CD4-positive, alpha-beta T cell (primary cell): ENCODE measurements around the gene INPP5F. TPM values are rescaled to one million over a fixed set of nuclear protein-coding genes. Genes with fewer than 3 reads are reported as not detected.
A peak's percentile ranks its signal among the peaks of the same experiment; 100 is the strongest.

ENCODE experiments used
- ATAC-seq: fragments of 200-7000 bp; cut with Tn5 transposase; one replicate; pipeline ENCODE4 v1.10.0; 2022; ENCODE audit warnings: mild to moderate bottlenecking; ENCODE audit not compliant: poor library complexity
- CTCF ChIA-PET: fragments of 350-600 bp; sonication (Branson Sonifier 250); formaldehyde crosslinking; loops from one replicate; lab custom pipeline; 2021; ENCODE audit warnings: antibody characterized with exemption, inconsistent platforms; lab: Charles Lee
- POLR2A ChIA-PET: fragments of 350-600 bp; sonication (Branson Sonifier 250); formaldehyde crosslinking; loops from one replicate; lab custom pipeline; 2021; ENCODE audit warnings: antibody characterized with exemption, inconsistent platforms; lab: Charles Lee
- DNase-seq, 14 experiments: peaks; one replicate each; pipeline ENCODE4 v3.0.0-alpha.2; 2013 to 2020; ENCODE audit warnings: mixed read lengths in 2 of 14
- H3K27ac ChIP-seq, 2 donors: one replicate each; pipeline versions ENCODE4 v1.5.1 to v1.7.0; 2013; ENCODE audit warnings: low read length in 2 of 2, low read depth in 1 of 2, mild to moderate bottlenecking in 1 of 2
- H3K27me3 ChIP-seq, 2 experiments: 1 replicate in 1 of 2; 2 replicates in 1 of 2; pipeline versions ENCODE4 v1.6.1 to v1.7.0; 2013; ENCODE audit warnings: low read length in 2 of 2, control low read depth in 1 of 2, mild to moderate bottlenecking in 1 of 2, moderate library complexity in 1 of 2; ENCODE audit not compliant: insufficient read depth in 2 of 2, control insufficient read depth in 1 of 2
- H3K36me3 ChIP-seq: one replicate; pipeline ENCODE4 v1.6.1; 2013; ENCODE audit warnings: low read length, control low read depth; ENCODE audit not compliant: insufficient read depth
- H3K4me1 ChIP-seq: one replicate; pipeline ENCODE4 v1.6.1; 2013; ENCODE audit warnings: low read length, control low read depth; ENCODE audit not compliant: insufficient read depth
- H3K4me3 ChIP-seq: one replicate; pipeline ENCODE4 v1.5.1; 2013; ENCODE audit warnings: mild to moderate bottlenecking, low read length, moderate library complexity
- H3K9me3 ChIP-seq, 2 experiments: 1 replicate in 1 of 2; 2 replicates in 1 of 2; pipeline versions ENCODE4 v1.6.1 to v1.7.0; 2013; ENCODE audit warnings: low read length in 2 of 2, mild to moderate bottlenecking in 2 of 2, control low read depth in 1 of 2, moderate library complexity in 1 of 2; ENCODE audit not compliant: control insufficient read depth in 1 of 2, insufficient read depth in 1 of 2
- H3K27ac Mint-ChIP-seq: one replicate; pipeline ENCODE4 v1.8.0; 2020; ENCODE audit warnings: mixed read lengths
- H3K27me3 Mint-ChIP-seq: one replicate; pipeline ENCODE4 v1.8.0; 2021; ENCODE audit warnings: mixed read lengths
- H3K36me3 Mint-ChIP-seq: one replicate; pipeline ENCODE4 v1.8.0; 2021; ENCODE audit warnings: low read depth, mixed read lengths
- H3K4me1 Mint-ChIP-seq: one replicate; pipeline ENCODE4 v1.8.0; 2021; ENCODE audit warnings: low read depth, mixed read lengths
- H3K4me3 Mint-ChIP-seq: one replicate; pipeline ENCODE4 v1.8.0; 2020; ENCODE audit warnings: mild to moderate bottlenecking, mixed read lengths
- H3K9me3 Mint-ChIP-seq: one replicate; pipeline ENCODE4 v1.8.0; 2020; ENCODE audit warnings: mixed read lengths
- CTCF ChIP-seq: fragments of 200-600 bp; IDR thresholded peaks from one replicate; pipeline ENCODE4 v1.8.0; 2022; ENCODE audit warnings: antibody characterized with exemption, mild to moderate bottlenecking
- intact Hi-C, 2 experiments: fragments of 100-400 bp; cut with DNase I in 1 of 2; cut with micrococcal nuclease in 1 of 2; formaldehyde crosslinking; loops; one replicate each; pipeline versions ENCODE4 v1.15.1 to v1.9.0; 2023 to 2025; cut with DNase I, micrococcal nuclease
- total RNA-seq, 174 experiments: library from RNA in 2 of 174; stranded (reverse) in 2 of 174; gene quantifications; one replicate each; pipeline ENCODE4 v1.2.3 and lab custom pipeline; 2021 to 2026

The INPP5F gene
- total RNA-seq, 2 experiments from 2014 or later = 6.2 to 6.4 TPM

- POLR2A ChIA-PET = no interaction called here
- no peak for TF ChIP-seq CTCF
- Mint-ChIP-seq H3K27ac (no peak overlapping the region), H3K9me3 (no peaks in the 10 kb centered on the region), H3K4me3 (no peak overlapping the region), H3K4me1 (peaks cover 48% of the 10 kb centered on the region), H3K36me3 (no peaks in the 10 kb centered on the region), H3K27me3 (no peaks in the 10 kb centered on the region)
- DNase-seq (no peak), ATAC-seq (no peak)
- Histone ChIP-seq H3K9me3 (no peaks in the 10 kb centered on the region), H3K27ac (no peak overlapping the region), H3K4me3 (no peak overlapping the region), H3K36me3 (no peaks in the 10 kb centered on the region), H3K27me3 (no peaks in the 10 kb centered on the region), H3K4me1 (peaks cover 16% of the 10 kb centered on the region)
- CTCF ChIA-PET = no interaction called here
- intact Hi-C loops = no loop called here
Observed at GRCh38 chr10:119740096-119740495, 14.2 kb downstream of the INPP5F start.

- Histone ChIP-seq H3K27ac (no peak overlapping the region), H3K4me1 (peaks cover 5% of the 10 kb centered on the region), H3K4me3 (no peak overlapping the region), H3K27me3 (no peaks in the 10 kb centered on the region), H3K36me3 (no peaks in the 10 kb centered on the region), H3K9me3 (no peaks in the 10 kb centered on the region)
- ATAC-seq = no peak
- peak overlapping the region; percentile 11 for H3K4me3 Mint-ChIP-seq
- POLR2A ChIA-PET = interaction anchor here (0.6 to 1.6 kb wide), 2 partner anchors 17 to 58 kb away, joined by 3 to 6 read pairs; partner anchors contain the start of gene INPP5F
- H3K27ac Mint-ChIP-seq = no peak overlapping the region
- no peaks in the 10 kb centered on the region for H3K27me3 Mint-ChIP-seq
- intact Hi-C loops = no loop called here
- H3K36me3 Mint-ChIP-seq = no peaks in the 10 kb centered on the region
- H3K9me3 Mint-ChIP-seq = no peaks in the 10 kb centered on the region
- DNase-seq = no peak
- TF ChIP-seq CTCF = no peak
- H3K4me1 Mint-ChIP-seq = peaks cover 41% of the 10 kb centered on the region
- CTCF ChIA-PET = no interaction called here
Observed at GRCh38 chr10:119742947-119743648, 17.2 kb downstream of the INPP5F start.

GRCh38 chr10:119747940-119748339 is 22.1 kb downstream of the INPP5F start:
- Histone ChIP-seq H3K9me3 (no peaks in the 10 kb centered on the region), H3K4me1 (no peaks in the 10 kb centered on the region), H3K36me3 (no peaks in the 10 kb centered on the region), H3K27me3 (no peaks in the 10 kb centered on the region), H3K4me3 (no peak overlapping the region), H3K27ac (no peak overlapping the region)
- H3K4me1 Mint-ChIP-seq = peaks cover 31% of the 10 kb centered on the region
- no peaks in the 10 kb centered on the region for H3K27me3 Mint-ChIP-seq
- CTCF ChIA-PET = no interaction called here
- no peak overlapping the region for H3K27ac Mint-ChIP-seq
- peaks cover 9% of the 10 kb centered on the region for H3K36me3 Mint-ChIP-seq
- no peaks in the 10 kb centered on the region for H3K9me3 Mint-ChIP-seq
- TF ChIP-seq CTCF = no peak
- intact Hi-C loops = loop anchor here in 1 of 2 experiments (5.0 kb wide), 1 partner anchor 169 kb away; no protein-coding TSS in a partner anchor
- POLR2A ChIA-PET = no interaction called here
- ATAC-seq (no peak), DNase-seq (no peak)
- no peak overlapping the region for H3K4me3 Mint-ChIP-seq
